GM12878 (cell line): ENCODE results near the gene KATNA1. TPM values are rescaled to one million over a fixed set of nuclear protein-coding genes. Genes with fewer than 3 reads are reported as not detected.

Experiments
- ATAC-seq: fragments of 200-7000 bp; cut with Tn5 transposase; 3 replicates; pipeline ENCODE4 v1.9.1; 2020; ENCODE audit warnings: mild to moderate bottlenecking, moderate library complexity
- BruUV-seq: library from RNA; stranded (reverse); fragments of 400-500 nt; replicated peaks from 2 replicates; lab custom pipeline; 2021; lab: Mats Ljungman, UMichigan
- CTCF ChIA-PET: fragments of 300-600 bp; sonication (Branson Sonifier 250); formaldehyde crosslinking; extraction: SDS; loops from one replicate; lab custom pipeline; 2021; ENCODE audit warnings: inconsistent platforms; lab: Yijun Ruan, JAX
- POLR2A ChIA-PET: fragments of 350-600 bp; formaldehyde crosslinking; extraction: SDS; loops from one replicate; lab custom pipeline; 2021; ENCODE audit warnings: inconsistent platforms; lab: Charles Lee
- RAD21 ChIA-PET: fragments of 300-600 bp; sonication (Branson Sonifier 250); formaldehyde crosslinking; loops from one replicate; lab custom pipeline; 2023; ENCODE audit warnings: antibody characterized with exemption; ENCODE audit not compliant: unreplicated experiment; lab: Charles Lee
- SMC1A ChIA-PET: fragments of 300-600 bp; sonication (Branson Sonifier 250); formaldehyde crosslinking; loops from one replicate; lab custom pipeline; 2023; ENCODE audit not compliant: unreplicated experiment, uncharacterized antibody; lab: Charles Lee
- DNase-seq: peaks from one replicate; pipeline ENCODE4 v3.0.0-alpha.2; 2011; ENCODE audit warnings: low read depth, low spot score
- FAIRE-seq: peaks from 3 replicates; lab custom pipeline; 2011; peaks lifted over from hg19 to GRCh38; lab: Jason Lieb, UNC
- H2AFZ ChIP-seq: 2 replicates; pipeline ENCODE4 v1.6.0; 2011; ENCODE audit warnings: low read depth, low read length, control low read depth; ENCODE audit not compliant: control insufficient read depth
- H3K27ac ChIP-seq: 2 replicates; pipeline ENCODE4 v1.5.1; 2011; ENCODE audit warnings: control low read depth; ENCODE audit not compliant: control insufficient read depth, insufficient read depth
- H3K27me3 ChIP-seq, 2 experiments: replicated peaks in 1 of 2; 2 replicates each; pipeline versions ENCODE4 v1.6.0 to v1.6.1; 2011; ENCODE audit warnings: low read length in 1 of 2; ENCODE audit not compliant: control insufficient read depth in 2 of 2, insufficient read depth in 2 of 2
- H3K36me3 ChIP-seq, 2 experiments: 2 replicates each; pipeline ENCODE4 v1.5.1; 2011; ENCODE audit warnings: low read length in 1 of 2; ENCODE audit not compliant: control insufficient read depth in 2 of 2, insufficient read depth in 2 of 2
- H3K4me1 ChIP-seq: 2 replicates; pipeline ENCODE4 v1.6.1; 2011; ENCODE audit warnings: mild to moderate bottlenecking, low read length, moderate library complexity, mixed read lengths; ENCODE audit not compliant: control insufficient read depth, insufficient read depth
- H3K4me2 ChIP-seq: 2 replicates; pipeline ENCODE4 v1.6.0; 2011; ENCODE audit warnings: control low read depth; ENCODE audit not compliant: control insufficient read depth, insufficient read depth
- H3K4me3 ChIP-seq: fragments of 200-600 bp; sonication (generic); 2 replicates; pipeline ENCODE4 v1.5.1; 2016
- H3K79me2 ChIP-seq: 2 replicates; pipeline ENCODE4 v1.6.0; 2011; ENCODE audit warnings: low read length; ENCODE audit not compliant: control insufficient read depth, insufficient read depth
- H3K9ac ChIP-seq: 2 replicates; pipeline ENCODE4 v1.8.0; 2011; ENCODE audit warnings: low read length, control low read depth, mixed read lengths; ENCODE audit not compliant: control insufficient read depth, insufficient read depth
- H3K9me3 ChIP-seq: replicated peaks from 3 replicates; pipeline ENCODE4 v1.5.1; 2011; ENCODE audit warnings: mild to moderate bottlenecking, low read length; ENCODE audit not compliant: control insufficient read depth, insufficient read depth
- H4K20me1 ChIP-seq: 2 replicates; pipeline ENCODE4 v1.6.0; 2011; ENCODE audit not compliant: control insufficient read depth, insufficient read depth
- ATF7 ChIP-seq: fragments of 450-650 bp; IDR thresholded peaks from 2 replicates; pipeline ENCODE4 v1.6.1; 2016; ENCODE audit warnings: low read depth, mild to moderate bottlenecking
- BACH1 ChIP-seq: fragments of 450-650 bp; IDR thresholded peaks from 2 replicates; pipeline ENCODE4 v1.6.1; 2017; ENCODE audit warnings: mild to moderate bottlenecking, borderline replicate concordance
- EED ChIP-seq: sonication (generic); IDR thresholded peaks from 2 replicates; pipeline ENCODE4 v1.6.1; 2016; ENCODE audit warnings: antibody characterized with exemption, low read depth
- KLF5 ChIP-seq: fragments of 450-650 bp; IDR thresholded peaks from 2 replicates; pipeline ENCODE4 v1.6.1; 2014; ENCODE audit warnings: mild to moderate bottlenecking; ENCODE audit not compliant: partially characterized antibody
- PRDM15 ChIP-seq: fragments of 450-650 bp; formaldehyde crosslinking; IDR thresholded peaks from 2 replicates; pipeline ENCODE4 v1.4.0; 2020; ENCODE audit warnings: mild to moderate bottlenecking, moderate library complexity
- RBBP5 ChIP-seq: fragments of 200-600 bp; sonication (generic); conservative IDR thresholded peaks from 2 replicates; pipeline ENCODE4 v1.6.1; 2016
- ZBTB40 ChIP-seq: fragments of 450-650 bp; IDR thresholded peaks from 2 replicates; pipeline ENCODE4 v1.6.1; 2016; ENCODE audit warnings: mild to moderate bottlenecking, moderate library complexity, borderline replicate concordance
- WGBS: methylation state at CpG from one replicate; pipeline ENCODE4 v1.1.6; 2016; ENCODE audit warnings: low lambda C conversion rate; ENCODE audit not compliant: insufficient replicate concordance, insufficient coverage; ENCODE audit errors: missing lambda C conversion rate; 5-methylcytosine and 5-hydroxymethylcytosine counted together
- in situ Hi-C: fragments of 300-500 bp; cut with MboI; formaldehyde crosslinking; loops from 9 replicates; pipeline ENCODE4 v1.14.3; 2018; ENCODE audit warnings: mixed read lengths
- intact Hi-C: fragments of 100-400 bp; cut with micrococcal nuclease; formaldehyde crosslinking; loops from one replicate; pipeline ENCODE4 v1.14.2; 2022; ENCODE audit not compliant: unreplicated experiment
- polyA plus RNA-seq, 11 experiments: library from polyadenylated mRNA; depleted of rRNA in 4 of 11; unstranded in 6 of 11; stranded (reverse) in 5 of 11; fragments of >200 nt; fragmentation: Nextera tagmentation in 4 of 11; fragmentation: Illumina TruSeq in 1 of 11; extraction: Ambion mirVana in 4 of 11; extraction: Trizol in 1 of 11; gene quantifications; 1 replicate in 1 of 11; 2 replicates in 10 of 11; pipeline versions ENCODE4 v1.2.1 to v1.2.3, GENCODE V29; 2011 to 2016; ENCODE audit warnings: inconsistent platforms in 2 of 11, missing spikeins in 2 of 11, low read depth in 1 of 11
- total RNA-seq, 4 experiments: library from RNA; depleted of rRNA in 3 of 4; stranded (reverse); fragments of >200 nt in 3 of 4; fragmentation: Illumina TruSeq in 1 of 4; extraction: Trizol in 1 of 4; gene quantifications; 2 replicates each; pipeline versions ENCODE4 v1.2.1 to v1.2.3, GENCODE V29; 2013 to 2021

KATNA1 gene
- total and polyA plus RNA-seq, 10 of the 15 experiments (the other 5 are each of a cell fraction or from before 2014, with no cell fraction given), result 15.4 to 35.3 (median 25.1) TPM

- no peaks in the 10 kb centered on the region for H4K20me1 ChIP-seq
- no TSS peak for BruUV-seq
- H3K4me3 ChIP-seq, result no peak overlapping the region
- no peak for TF ChIP-seq RBBP5
- TF ChIP-seq ZBTB40, result no peak
- FAIRE-seq, result no peak
- in situ Hi-C loops, result no loop called here
- SMC1A ChIA-PET, result interaction anchor here (2.5 kb wide), 1 partner anchor 11 kb away, joined by 9 read pairs; no protein-coding TSS in a partner anchor
- H3K36me3 ChIP-seq, result peaks cover 0 to 21% of the 10 kb centered on the region in 2 experiments; a peak in 3 of 4 replicates
- H3K4me2 ChIP-seq, result no peak overlapping the region
- H2AFZ ChIP-seq, result no peak overlapping the region
- no peak for DNase-seq
- no peaks in the 10 kb centered on the region for H3K9me3 ChIP-seq
- H3K4me1 ChIP-seq, result no peaks in the 10 kb centered on the region
- no peak overlapping the region for H3K9ac ChIP-seq
- POLR2A ChIA-PET, result interaction anchor here (1.3 kb wide), 1 partner anchor 13 kb away, joined by 3 read pairs; no protein-coding TSS in a partner anchor
- CTCF ChIA-PET, result no interaction called here
- RAD21 ChIA-PET, result no interaction called here
- intact Hi-C loops, result no loop called here
- no peaks in the 10 kb centered on the region for H3K27me3 ChIP-seq
- 91% methylated on average over 2 of the region's 2 CpGs for WGBS
- ATAC-seq, result no peak
- no peak overlapping the region for H3K27ac ChIP-seq
- H3K79me2 ChIP-seq, result no peaks in the 10 kb centered on the region
These were observed 55.5 kb downstream of the KATNA1 start for GRCh38 chr6:149592983-149593382.

- Histone ChIP-seq H3K36me3 (peaks cover 5 to 28% of the 10 kb centered on the region in 2 experiments), H3K79me2 (no peaks in the 10 kb centered on the region), H3K27me3 (no peaks in the 10 kb centered on the region), H4K20me1 (no peaks in the 10 kb centered on the region), H3K4me3 (no peak overlapping the region), H3K4me1 (no peaks in the 10 kb centered on the region), H3K27ac (no peak overlapping the region), H3K4me2 (no peak overlapping the region), H2AFZ (no peak overlapping the region), H3K9ac (no peak overlapping the region), H3K9me3 (no peaks in the 10 kb centered on the region)
- 98% methylated on average over 2 of the region's 2 CpGs for WGBS
- ChIA-PET RAD21 (no interaction called here), SMC1A (interaction anchor here (1.5 to 2.0 kb wide), 2 partner anchors 11 to 12 kb away, joined by 3 to 7 read pairs; no protein-coding TSS in a partner anchor), CTCF (interaction anchor here (1.0 to 1.5 kb wide), 2 partner anchors 10 to 24 kb away, joined by 3 to 4 read pairs; no protein-coding TSS in a partner anchor), POLR2A (no interaction called here)
- FAIRE-seq, result no peak
- in situ Hi-C loops (no loop called here), intact Hi-C loops (no loop called here)
- no TSS peak for BruUV-seq
- DNase-seq, result no peak
- ATAC-seq, result no peak
- no peak for TF ChIP-seq PRDM15 (CRISPR knock-in tag)
- TF ChIP-seq ATF7, result no peak
- TF ChIP-seq EED, result no peak
- no peak for TF ChIP-seq BACH1
- no peak for TF ChIP-seq KLF5
These were observed 62.4 kb downstream of the KATNA1 start for GRCh38 chr6:149586149-149586548.
